Activated T-helper 1 cell treated with anti-CD3 and anti-CD28 coated beads, Interleukin-2, amount 50 U/mL, for 16 hours (primary cell): Measurements from ENCODE around the gene DBF4.
"Not testable (repeated sequence)": the region's sequence is repeated elsewhere in the genome, so short reads cannot be mapped to it uniquely, and the experiment has no call there.

Experiments used
- DNase-seq, 2 donors: peaks; one replicate each; pipeline ENCODE4 v3.0.0-alpha.2; 2020; ENCODE audit warnings: low read depth in 1 of 2, low spot score in 1 of 2

Gene DBF4

DNA sequence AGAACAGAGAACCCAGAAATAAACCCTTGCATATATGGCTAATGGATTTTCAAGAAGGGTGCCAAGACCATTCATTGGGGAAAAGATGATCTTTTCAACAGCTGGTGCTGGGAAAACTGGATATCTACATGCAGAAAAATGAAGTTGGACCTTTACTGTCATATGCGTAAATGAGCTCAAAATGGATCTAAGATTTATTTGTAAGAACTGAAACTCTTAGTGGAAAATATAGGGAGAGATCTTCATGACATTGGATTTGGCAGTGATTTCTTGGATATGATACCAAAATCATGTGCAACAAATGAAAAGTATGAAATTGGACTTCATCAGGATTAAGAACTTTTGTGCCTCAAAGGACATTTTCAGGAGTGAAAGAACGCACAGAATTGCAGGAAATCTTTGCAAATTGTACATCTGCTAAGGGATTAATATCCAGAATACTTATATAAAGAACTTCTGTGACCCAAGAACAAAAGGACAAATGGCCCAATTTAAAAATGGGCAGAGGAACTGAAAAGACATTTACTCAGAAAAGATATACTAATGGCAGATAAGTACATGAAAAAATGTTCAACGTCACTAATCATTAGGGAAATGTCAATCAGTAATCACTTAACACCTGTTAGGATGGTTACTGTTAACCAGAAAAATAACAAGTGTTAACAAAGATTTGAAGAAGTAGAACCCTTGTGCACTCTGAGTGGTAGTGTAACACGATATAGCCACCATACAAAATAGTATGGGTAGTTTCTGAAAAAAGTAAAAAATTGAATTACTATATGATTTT is 6.1 kb downstream of the DBF4 start:
- DNase-seq: no peak

DNA sequence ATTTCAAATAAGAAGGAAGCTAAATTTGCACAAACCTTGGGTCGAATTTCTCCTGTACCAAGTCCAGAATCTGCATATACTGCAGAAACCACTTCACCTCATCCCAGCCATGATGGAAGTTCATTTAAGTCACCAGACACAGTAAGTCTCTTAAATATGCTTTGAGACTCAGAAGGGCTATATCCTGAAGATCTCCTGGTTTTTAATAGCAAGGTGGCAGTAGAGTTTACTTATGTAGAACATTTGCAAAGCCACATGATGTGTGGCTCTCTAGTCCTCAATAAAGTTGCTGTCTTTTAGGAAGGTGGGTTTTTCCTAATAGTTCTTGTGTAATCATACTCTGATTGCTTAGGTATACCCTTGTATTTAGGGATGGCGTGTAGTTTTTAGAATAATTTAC is 8.7 kb downstream of the DBF4 start:
- no peak for DNase-seq

DNA sequence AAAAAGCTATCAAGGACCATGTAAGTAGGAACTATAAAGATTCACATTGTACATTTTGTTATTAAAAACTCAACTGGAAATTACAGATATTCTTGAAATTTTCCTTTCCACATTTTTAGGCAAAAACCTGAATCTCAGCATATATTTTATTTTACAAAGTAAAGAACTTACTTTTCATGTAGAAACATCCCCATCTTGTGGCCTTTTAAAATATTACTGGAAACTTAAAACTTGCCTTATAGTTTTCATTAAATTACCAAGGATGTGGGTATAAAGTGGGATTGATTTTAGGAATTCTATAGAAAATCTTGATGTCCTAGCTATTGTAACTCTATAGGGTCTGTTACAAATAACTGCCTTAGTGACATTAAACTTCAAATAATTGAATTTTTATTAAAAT is 10.6 kb downstream of the DBF4 start:
- no peak for DNase-seq

DNA sequence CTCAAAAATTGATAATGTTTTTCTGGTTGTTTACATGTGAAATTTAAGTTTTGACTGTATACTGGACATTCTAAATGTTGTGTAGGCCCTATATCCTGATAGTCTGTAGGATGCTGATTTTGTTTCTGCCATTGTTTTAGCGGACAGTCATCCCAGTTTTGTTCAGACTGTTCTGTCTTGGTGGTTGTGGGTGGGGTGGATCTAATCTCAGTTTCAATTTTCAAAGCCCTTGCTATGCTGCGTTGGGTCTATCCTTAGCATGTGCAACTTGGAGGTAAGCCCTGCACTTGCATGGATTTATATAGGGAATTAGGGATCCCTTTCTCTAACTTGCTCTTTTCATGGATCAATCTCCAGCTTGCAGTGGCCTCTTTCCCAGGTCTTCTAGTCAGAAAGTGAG is 19.1 kb downstream of the DBF4 start:
- DNase-seq: no peak

DNA sequence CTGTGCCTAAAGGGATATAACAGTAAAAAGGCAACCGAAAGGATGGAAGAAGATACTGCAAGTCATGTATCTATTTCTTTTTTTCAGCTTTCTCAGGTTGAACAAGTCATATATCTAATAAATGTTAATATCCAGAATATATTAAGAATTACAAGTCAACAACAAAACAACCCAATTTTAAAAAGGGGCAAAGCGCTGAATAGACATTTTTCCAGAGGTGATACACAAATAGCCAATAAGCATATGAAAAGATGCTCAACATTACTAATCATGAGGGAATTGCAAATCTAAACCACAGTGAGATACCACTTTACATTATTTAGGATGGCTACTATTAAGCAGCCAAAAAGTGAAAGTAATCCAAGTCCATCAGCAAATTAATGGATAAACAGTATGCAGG is 23.0 kb downstream of the DBF4 start:
- no peak for DNase-seq

DNA sequence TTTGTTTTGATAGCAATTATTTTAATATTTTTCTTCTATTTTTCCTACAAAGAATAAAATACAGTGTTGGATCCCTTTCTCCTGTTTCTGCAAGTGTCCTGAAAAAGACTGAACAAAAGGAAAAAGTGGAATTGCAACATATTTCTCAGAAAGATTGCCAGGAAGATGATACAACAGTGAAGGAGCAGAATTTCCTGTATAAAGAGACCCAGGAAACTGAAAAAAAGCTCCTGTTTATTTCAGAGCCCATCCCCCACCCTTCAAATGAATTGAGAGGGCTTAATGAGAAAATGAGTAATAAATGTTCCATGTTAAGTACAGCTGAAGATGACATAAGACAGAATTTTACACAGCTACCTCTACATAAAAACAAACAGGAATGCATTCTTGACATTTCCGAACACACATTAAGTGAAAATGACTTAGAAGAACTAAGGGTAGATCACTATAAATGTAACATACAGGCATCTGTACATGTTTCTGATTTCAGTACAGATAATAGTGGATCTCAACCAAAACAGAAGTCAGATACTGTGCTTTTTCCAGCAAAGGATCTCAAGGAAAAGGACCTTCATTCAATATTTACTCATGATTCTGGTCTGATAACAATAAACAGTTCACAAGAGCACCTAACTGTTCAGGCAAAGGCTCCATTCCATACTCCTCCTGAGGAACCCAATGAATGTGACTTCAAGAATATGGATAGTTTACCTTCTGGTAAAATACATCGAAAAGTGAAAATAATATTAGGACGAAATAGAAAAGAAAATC is 31.0 kb downstream of the DBF4 start:
- DNase-seq: not testable (repeated sequence)

DNA sequence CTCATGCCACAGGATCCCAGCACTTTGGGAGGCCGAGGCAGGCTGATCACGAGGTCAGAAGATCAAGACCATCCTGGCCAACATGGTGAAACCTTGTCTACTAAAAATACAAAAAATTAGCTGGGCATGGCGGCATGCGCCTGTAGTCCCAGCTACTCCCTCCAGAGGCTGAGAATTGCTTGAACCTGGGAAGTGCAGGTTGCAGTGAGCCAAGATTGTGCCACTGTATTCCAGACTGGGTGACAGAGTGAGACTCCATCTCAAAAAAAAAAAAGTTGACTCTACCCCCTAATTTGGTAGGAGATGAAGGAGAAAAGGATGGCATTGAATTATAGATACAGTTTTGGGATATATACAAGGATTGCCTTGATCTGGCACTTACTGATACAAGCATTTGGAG is 32.5 kb downstream of the DBF4 start:
- not testable (repeated sequence) for DNase-seq

DNA sequence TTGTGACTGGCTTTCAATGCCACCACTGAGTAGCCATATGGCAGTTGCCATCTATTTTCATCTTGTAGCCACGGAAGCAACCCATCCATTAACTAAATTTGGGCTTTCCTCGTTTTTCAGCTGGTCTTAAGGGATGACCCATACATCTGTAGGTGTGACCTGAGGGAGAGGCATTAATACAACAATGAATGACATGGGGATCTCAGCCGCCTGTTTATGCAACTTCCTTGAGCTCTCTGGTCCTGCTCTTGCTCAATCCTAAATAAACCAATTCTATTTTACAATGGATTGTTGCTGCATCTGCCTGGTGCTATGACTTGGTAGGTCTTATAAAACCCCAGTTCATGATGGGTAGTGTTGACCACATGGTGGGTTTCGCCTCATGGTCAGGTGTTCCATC is 35.8 kb downstream of the DBF4 start:
- no peak for DNase-seq

DNA sequence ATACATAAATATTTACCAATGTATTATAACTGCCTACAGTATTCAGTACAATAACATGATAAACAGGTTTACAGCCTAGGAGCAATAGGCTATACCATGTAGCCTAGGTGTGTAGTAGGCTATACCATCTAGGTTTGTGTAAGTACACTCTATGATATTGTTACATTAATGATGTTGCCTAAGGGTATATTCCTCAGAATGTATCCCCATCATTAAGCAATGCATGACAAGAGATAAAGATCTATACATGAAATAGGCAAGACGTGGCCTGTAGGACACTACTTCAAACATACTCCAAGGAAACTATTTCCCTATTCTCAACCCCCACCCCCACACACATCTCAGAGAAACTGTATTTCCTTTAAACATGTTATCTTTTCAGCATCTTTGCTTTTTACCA is 42.4 kb downstream of the DBF4 start:
- DNase-seq: no peak

DNA sequence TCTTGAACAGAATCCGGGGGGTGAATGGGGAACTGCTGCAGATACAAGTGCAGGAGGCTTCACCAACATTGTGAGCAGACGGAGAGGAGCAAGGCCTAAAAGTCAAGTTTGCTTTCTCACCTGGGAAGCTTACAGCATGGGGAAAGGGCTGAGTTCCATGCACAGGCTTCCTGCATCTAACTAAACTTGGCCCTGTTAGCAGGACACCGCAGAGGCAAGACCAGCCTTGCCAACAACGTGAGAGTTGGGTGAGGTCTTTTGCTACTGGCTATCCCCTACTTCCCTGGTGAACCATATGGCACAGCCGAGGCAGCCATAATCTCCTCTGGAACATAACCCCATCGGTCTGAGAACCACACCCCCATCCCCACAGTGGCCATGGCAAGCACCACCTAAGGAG is 43.6 kb downstream of the DBF4 start:
- no peak for DNase-seq

DNA sequence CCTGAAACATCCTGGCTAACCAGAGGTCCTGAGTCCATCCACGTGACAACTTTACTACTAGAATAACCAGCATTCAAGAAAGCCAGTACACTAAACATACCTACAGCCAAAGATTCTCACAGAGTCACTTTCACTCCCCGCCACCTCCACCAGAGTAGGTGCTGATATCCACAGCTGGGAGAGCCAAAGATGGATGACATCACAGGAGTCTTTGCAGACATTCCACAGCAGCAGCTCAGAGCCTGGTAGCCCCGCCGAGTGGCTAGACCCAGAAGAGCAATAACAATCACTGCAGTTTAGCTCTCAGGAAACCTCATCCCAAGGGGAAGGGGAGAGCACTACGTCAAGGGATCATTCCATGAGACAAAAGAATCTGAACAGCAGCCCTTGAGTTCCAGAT is 44.3 kb downstream of the DBF4 start:
- no peak for DNase-seq

DNA sequence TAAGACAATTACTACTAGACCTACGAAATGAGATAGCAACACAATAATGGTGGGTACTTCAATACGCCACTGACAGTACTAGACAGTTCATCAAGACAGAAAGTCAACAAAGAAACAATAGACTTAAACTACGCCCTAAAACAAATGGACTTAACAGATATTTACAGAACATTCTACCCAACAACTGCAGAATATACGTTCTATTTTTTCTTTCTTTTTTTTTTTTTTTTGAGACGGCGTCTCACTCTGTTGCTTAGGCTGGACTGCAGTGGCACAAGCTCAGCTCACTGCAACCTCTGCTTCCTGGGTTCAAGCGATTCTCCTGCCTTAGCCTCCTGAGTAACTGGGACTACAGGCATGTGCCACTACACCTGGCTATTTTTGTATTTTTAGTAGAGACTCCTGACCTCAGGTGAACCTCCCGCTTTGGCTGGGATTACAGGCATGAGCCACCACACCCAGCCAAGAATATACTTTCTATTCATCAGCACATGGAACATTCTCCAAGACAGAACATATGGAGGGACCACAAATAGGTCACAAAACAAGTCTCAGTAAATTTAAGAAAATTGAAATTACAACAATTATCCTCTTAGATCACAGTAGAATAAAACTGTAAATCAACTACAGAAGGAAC is 46.6 kb downstream of the DBF4 start:
- not testable (repeated sequence) for DNase-seq

DNA sequence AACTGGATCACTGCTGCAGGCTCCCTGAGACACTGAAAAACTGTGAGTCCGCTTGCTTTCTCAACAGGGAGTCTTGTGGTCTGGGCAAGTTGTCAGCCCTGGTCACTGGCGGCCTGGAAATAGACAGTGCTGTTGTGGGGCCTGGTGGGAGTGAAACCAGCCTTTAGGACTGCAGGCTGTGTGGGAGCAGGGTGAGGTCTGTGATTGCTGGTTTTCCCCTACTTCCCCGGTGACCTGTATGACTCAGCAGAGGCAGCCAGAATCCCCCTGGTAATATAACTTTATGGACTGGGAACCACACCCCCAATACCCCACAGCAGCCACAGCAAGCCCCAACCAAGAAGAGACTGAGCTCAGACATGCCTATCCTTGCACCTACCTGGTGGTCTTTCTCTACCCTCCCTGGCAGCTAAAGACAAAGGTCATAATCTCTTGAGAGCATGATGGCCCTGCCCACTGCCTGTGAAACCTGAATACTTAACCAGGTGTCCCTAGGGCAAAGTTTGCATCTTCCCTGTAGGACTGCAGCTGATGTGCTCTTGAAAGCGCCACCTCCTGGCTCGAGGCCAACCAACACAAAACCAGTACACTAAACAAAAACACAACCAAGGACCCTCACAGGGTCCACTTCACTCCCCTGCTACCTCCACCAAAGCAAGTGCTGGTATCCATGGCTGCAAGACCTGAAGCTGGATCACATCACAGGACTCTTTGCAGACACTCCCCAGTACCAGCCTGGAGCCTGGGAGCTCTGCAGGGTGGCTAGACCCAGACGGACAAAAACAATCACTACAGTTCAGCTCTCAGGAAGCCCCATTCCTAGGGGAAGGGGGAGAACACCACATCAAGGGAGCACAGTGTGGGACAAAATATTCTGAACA is 50.5 kb downstream of the DBF4 start:
- no peak for DNase-seq

DNA sequence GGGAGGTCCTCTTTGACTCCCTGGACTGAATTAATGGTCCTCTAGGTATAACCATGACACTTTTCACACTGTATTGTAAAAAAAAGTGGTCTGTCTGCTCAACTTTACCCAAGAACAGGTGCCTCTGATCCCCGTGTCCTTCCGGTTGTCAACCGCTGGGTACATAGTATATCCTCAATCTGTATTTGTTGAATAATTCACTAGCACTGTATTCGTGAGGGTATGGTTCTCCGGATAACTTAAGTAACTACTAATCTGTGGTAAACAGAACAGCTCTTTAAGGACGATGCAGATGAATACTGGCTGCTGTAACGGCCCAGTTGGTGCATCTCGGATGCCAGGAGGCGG is 57.3 kb downstream of the DBF4 start:
- no peak for DNase-seq

DNA sequence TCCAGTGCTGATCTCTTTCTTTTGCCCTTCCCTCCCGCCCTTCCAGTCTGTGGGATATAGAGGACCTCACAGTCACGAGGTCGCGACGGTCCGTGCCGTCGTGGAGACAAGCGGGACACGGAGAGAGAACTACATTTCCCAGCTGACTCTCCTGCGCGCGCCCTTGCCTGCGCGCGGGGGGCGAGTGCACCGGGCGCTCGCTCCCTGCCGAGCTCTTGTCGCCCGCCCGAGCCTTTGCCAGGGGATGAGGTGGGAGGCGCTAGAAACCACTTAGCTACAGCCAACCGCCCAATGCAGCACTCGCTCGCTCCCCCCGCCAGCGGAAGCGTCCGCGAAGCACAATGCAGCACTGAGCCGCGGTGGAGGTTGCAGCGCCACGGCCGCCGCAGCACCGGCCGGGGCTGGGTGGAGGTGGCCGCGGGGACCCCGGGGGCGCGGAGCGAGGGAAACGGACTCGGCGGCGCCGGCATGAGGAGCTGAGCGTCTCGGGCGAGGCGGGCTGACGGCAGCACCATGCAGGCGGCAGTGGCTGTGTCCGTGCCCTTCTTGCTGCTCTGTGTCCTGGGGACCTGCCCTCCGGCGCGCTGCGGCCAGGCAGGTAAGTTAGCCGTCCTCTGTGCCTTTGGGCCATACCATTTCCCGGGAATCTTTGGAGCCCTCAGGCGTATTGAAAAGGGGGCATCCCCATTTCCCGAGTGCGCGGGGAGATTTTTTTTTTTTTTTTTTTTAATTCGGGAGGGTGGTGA is 57.8 kb downstream of the DBF4 start, which contains the start of gene ADAM22:
Gene ADAM22 (plus strand): TSS at position 299 of the 746 bp plus-strand sequence. CDS start 215 bp downstream, at position 514.
- DNase-seq: peak; percentile 57 to 69

DNA sequence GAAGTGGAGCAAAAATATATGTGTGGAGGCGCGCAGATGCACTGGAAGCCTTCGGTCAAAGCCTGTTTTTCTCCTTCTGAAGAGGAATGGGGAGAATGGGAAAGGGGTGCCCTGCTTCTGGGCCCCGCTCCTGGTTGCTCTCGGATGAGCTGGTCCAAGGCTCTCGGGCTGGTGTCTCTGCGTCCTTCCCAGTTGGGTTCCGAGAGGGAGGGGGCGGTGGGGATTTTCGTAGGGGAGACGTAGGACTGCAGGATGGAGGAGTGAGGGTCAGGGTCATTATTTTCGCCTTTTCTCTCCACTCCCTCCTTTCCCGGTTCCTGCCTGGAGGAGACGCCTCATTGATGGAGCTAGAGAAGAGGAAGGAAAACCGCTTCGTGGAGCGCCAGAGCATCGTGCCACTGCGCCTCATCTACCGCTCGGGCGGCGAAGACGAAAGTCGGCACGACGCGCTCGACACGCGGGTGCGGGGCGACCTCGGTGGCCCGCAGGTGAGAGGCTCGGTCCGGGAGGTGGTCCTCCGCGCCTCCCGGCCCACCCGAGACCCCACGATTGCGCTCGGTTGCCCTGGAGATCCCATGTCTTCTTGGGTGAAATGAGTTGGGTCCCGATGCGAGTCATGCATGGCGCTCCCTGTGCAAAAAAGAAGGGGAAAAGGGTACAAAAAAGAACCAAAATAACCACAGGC is 58.5 kb downstream of the DBF4 start:
- DNase-seq: no peak

DNA sequence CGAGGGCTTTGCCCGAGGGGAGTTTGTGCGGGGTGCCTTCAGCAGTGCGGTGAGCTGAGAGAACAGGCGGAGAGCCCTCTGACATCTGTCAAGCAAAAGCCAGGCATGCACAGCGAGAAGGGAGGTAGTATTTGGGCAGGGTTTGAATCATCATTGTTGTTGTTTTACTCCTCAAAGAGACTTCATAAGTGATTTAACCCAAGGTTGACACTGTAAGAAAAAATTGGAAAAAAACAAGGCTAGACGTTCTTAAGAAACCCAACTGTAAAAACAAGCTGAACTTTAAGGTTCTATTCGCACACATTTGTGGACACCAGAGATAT is 59.1 kb downstream of the DBF4 start:
- DNase-seq: no peak

DNA sequence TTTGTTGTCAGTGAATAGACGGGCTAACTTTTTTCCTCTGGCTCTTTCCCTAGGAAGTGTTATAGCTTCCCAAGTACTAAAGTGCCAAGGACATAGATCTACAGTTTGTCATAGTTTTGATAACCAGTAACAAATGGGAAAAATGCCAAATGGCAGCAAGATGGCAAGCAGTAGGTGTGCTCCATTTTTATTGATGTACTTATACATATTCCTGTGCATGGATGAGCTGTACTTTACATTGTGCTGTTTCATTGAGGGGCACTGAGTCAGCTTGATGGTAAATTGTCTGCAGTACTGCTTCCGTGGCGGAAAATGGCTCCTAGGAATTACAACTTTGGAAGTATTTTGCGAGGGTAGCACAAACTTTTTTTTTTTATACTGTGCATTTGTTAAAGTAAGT is 64.8 kb downstream of the DBF4 start:
- no peak for DNase-seq

DNA sequence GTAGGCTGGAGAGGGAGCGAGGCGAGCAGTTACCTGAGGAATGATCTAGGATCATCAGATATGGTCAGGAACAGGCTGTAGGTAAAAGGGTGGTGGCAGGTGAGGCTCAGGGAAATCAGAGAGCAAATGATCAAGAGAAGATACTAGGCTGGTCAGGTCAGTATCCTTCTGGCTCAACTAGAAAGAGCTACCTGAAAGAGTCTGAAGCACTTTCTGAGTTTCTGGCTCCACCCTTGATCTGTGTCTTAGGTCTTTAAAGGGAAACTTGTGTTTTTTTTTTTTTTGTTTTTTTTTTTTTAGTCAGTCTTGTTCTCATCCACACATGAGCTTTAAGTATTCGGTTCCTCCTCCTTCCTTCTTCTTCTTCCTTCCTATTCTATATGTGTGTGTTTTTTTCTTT is 68.3 kb downstream of the DBF4 start:
- no peak for DNase-seq

DNA sequence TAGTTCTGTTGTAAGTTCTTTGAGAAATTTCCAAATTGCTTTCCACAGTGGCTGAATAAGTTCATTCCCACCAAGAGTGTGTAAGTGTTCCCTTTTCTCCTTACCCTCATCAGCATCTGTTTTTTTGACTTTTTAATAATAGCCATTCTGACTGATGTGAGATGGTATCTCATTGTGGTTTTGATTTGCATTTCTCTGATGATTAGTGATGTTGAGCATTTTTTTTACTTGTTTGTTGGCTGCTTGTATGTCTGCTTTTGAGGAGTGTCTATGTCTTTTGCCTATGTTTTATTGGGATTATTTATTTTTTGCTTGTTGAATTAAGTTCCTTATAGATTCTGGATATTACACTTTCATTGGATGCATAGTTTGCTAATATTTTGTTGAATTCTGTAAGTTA is 69.6 kb downstream of the DBF4 start:
- not testable (repeated sequence) for DNase-seq
